NCI-H2107 treated with DMSO at 0.1 percent for 48 hours (cell line): Measurements from ENCODE around the gene AMT.

ENCODE experiments used
- DNase-seq: peaks from one replicate; lab custom pipeline; 2025; ENCODE audit not compliant: unreplicated experiment; lab: John Stamatoyannopoulos, UW

Gene AMT

GRCh38 chr3:49389297-49389696, 33.0 kb downstream of the AMT start:
- no peak for DNase-seq

GRCh38 chr3:49388289-49388820, 33.9 kb downstream of the AMT start:
- no peak for DNase-seq

- no peak for DNase-seq
Measured at GRCh38 chr3:49387721-49388120, 34.6 kb downstream of the AMT start.

- no peak for DNase-seq
Measured at GRCh38 chr3:49386056-49386756, 36.1 kb downstream of the AMT start.

GRCh38 chr3:49385617-49386016, 36.7 kb downstream of the AMT start:
- DNase-seq: no peak

GRCh38 chr3:49383387-49383786, 38.9 kb downstream of the AMT start:
- no peak for DNase-seq

GRCh38 chr3:49378249-49378895, 43.9 kb downstream of the AMT start:
- DNase-seq: no peak

GRCh38 chr3:49377483-49377882, 44.8 kb downstream of the AMT start:
- DNase-seq: no peak

GRCh38 chr3:49371946-49372345, 50.3 kb downstream of the AMT start:
- DNase-seq: no peak

GRCh38 chr3:49370585-49371290, 51.5 kb downstream of the AMT start:
- DNase-seq: no peak
